Fibroblast of lung (primary cell): ENCODE data around the gene CDC6. TPM values are rescaled to one million over a fixed set of nuclear protein-coding genes. Genes with fewer than 3 reads are reported as not detected.
A peak's percentile ranks its signal among the peaks of the same experiment; 100 is the strongest.

Experiments used
- DNase-seq, 2 donors: peaks; one replicate each; pipeline versions ENCODE4 v3.0.0 to v3.0.0-alpha.2; 2010; ENCODE audit warnings: low read depth in 2 of 2
- H2AFZ ChIP-seq: 2 replicates; pipeline ENCODE4 v1.5.1; 2012; ENCODE audit warnings: low read length, control low read depth, inconsistent platforms
- H3K27ac ChIP-seq: 2 replicates; pipeline ENCODE4 v1.5.1; 2011; ENCODE audit warnings: low read length, control low read depth; ENCODE audit not compliant: insufficient read depth
- H3K27me3 ChIP-seq: 2 replicates; pipeline ENCODE4 v1.5.1; 2011; ENCODE audit warnings: mild to moderate bottlenecking, low read length; ENCODE audit not compliant: control insufficient read depth, insufficient read depth
- H3K36me3 ChIP-seq: 2 replicates; pipeline ENCODE4 v1.5.1; 2011; ENCODE audit warnings: low read length; ENCODE audit not compliant: control insufficient read depth, insufficient read depth
- H3K4me1 ChIP-seq: 2 replicates; pipeline ENCODE4 v1.5.1; 2011; ENCODE audit warnings: low read length; ENCODE audit not compliant: control insufficient read depth, insufficient read depth; ENCODE audit errors: extremely low read depth
- H3K4me2 ChIP-seq: 2 replicates; pipeline ENCODE4 v1.5.1; 2011; ENCODE audit warnings: low read length, control low read depth; ENCODE audit not compliant: insufficient read depth; ENCODE audit errors: extremely low read depth
- H3K4me3 ChIP-seq, 4 experiments: fragments of 200-600 bp in 1 of 4; sonication (generic) in 1 of 4; replicated peaks in 1 of 4; 2 replicates each; pipeline ENCODE4 v1.5.1; 2011 to 2016; ENCODE audit warnings: low read length in 4 of 4, low read depth in 3 of 4, mild to moderate bottlenecking in 3 of 4, control low read depth in 2 of 4, inconsistent platforms in 1 of 4, mixed read lengths in 1 of 4; ENCODE audit not compliant: insufficient read depth in 1 of 4; ENCODE audit errors: control extremely low read depth in 1 of 4
- H3K79me2 ChIP-seq: 2 replicates; pipeline ENCODE4 v1.5.1; 2012; ENCODE audit warnings: mild to moderate bottlenecking, low read length, inconsistent platforms; ENCODE audit not compliant: control insufficient read depth, insufficient read depth
- H3K9ac ChIP-seq: 2 replicates; pipeline ENCODE4 v1.5.1; 2011; ENCODE audit warnings: mild to moderate bottlenecking, low read length, control low read depth; ENCODE audit not compliant: insufficient read depth
- H3K9me3 ChIP-seq: 2 replicates; pipeline ENCODE4 v1.5.1; 2012; ENCODE audit warnings: low read depth, low read length; ENCODE audit not compliant: control insufficient read depth, insufficient read depth
- H4K20me1 ChIP-seq: 2 replicates; pipeline ENCODE4 v1.5.1; 2011; ENCODE audit warnings: low read length; ENCODE audit not compliant: control insufficient read depth, insufficient read depth; ENCODE audit errors: extremely low read depth
- EZH2 ChIP-seq: IDR thresholded peaks from 2 replicates; pipeline ENCODE4 v1.5.1; 2012; ENCODE audit warnings: low read length, control low read depth, mild to moderate bottlenecking; ENCODE audit errors: missing control alignments
- polyA plus RNA-seq, 2 donors: library from polyadenylated mRNA; depleted of rRNA in 1 of 2; stranded (reverse) in 1 of 2; unstranded in 1 of 2; fragments of >200 nt; gene quantifications; 2 replicates each; pipeline ENCODE4 v1.2.1, GENCODE V29; 2011 to 2012; ENCODE audit warnings: missing spikeins in 1 of 2
- total RNA-seq: library from RNA; depleted of rRNA; stranded (reverse); fragments of >200 nt; gene quantifications from 2 replicates; pipeline ENCODE4 v1.2.1, GENCODE V29; 2014
- TF ChIP-seq, protein P1 (sequence below), 2 donors: IDR thresholded peaks in 1 of 2; conservative IDR thresholded peaks in 1 of 2; 1 replicate in 1 of 2; 2 replicates in 1 of 2; pipeline ENCODE4 v1.5.1; 2011 to 2012; ENCODE audit warnings: low read length in 2 of 2, control low read depth in 1 of 2, inconsistent platforms in 1 of 2, low read depth in 1 of 2, mild to moderate bottlenecking in 1 of 2

Gene CDC6
- total and polyA plus RNA-seq, 2 donors (not counting 1 experiment from before 2014, with no cell fraction given), result 4.5 to 16.3 TPM

DNA sequence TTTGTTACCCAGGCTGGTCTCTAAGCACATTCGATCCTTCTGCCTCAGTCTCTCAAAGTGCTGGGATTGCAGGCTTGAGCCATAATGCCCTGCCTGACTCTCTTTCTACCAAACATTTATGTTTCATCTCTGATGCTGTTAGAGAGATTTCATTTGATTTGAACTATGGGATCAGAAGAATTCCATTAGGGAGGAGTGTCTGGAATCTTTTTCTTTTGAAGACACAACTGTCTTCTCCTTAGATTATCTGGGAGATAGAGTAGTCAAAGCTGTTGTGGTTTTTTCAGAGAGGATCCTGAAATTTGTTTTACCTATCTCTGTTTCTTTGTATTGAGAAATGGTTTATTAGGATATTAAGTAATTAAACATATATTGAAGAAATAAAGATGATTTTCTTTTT lies 39.2 kb upstream of the CDC6 start:
- H3K9me3 ChIP-seq, result no peaks in the 10 kb centered on the region
- H3K4me3 ChIP-seq, result no peak overlapping the region
- peaks cover 1% of the 10 kb centered on the region for H4K20me1 ChIP-seq
- peaks cover 22% of the 10 kb centered on the region for H3K79me2 ChIP-seq
- DNase-seq, result no peak
- H3K4me1 ChIP-seq, result peaks cover 11% of the 10 kb centered on the region
- H3K27me3 ChIP-seq, result no peaks in the 10 kb centered on the region
- no peak overlapping the region for H2AFZ ChIP-seq
- no peaks in the 10 kb centered on the region for H3K36me3 ChIP-seq
- no peak overlapping the region for H3K27ac ChIP-seq
- no peak overlapping the region for H3K9ac ChIP-seq
- TF ChIP-seq EZH2, result no peak
- TF ChIP-seq, protein P1, sequence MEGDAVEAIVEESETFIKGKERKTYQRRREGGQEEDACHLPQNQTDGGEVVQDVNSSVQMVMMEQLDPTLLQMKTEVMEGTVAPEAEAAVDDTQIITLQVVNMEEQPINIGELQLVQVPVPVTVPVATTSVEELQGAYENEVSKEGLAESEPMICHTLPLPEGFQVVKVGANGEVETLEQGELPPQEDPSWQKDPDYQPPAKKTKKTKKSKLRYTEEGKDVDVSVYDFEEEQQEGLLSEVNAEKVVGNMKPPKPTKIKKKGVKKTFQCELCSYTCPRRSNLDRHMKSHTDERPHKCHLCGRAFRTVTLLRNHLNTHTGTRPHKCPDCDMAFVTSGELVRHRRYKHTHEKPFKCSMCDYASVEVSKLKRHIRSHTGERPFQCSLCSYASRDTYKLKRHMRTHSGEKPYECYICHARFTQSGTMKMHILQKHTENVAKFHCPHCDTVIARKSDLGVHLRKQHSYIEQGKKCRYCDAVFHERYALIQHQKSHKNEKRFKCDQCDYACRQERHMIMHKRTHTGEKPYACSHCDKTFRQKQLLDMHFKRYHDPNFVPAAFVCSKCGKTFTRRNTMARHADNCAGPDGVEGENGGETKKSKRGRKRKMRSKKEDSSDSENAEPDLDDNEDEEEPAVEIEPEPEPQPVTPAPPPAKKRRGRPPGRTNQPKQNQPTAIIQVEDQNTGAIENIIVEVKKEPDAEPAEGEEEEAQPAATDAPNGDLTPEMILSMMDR (conservative IDR thresholded peaks at IDR 0.05 in 1 of 2, IDR thresholded peaks at IDR 0.05 in 1 of 2; ENCODE audit: low read depth in 1 of 2, low read length in 2 of 2), result no peak
- H3K4me2 ChIP-seq, result no peak overlapping the region

DNA sequence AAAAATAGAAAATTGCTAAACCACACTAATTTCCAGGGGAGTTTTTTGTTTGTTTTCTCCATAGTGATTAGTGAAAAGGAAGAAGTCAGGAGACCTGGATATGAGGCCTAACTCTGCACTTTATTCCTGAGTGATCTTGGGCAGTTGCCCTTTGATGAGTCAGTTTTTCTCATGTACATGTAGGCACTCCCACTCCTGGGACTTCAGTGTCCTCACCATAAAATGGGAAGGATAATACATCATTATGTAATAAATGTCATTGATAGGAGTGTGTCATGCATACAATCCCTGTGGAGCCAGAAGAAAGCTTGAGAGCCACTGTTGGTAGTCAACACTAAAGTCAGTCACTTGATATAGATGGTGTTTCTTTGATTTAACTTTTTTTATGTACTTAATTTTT lies 36.1 kb upstream of the CDC6 start:
- Histone ChIP-seq H4K20me1 (no peaks in the 10 kb centered on the region), H3K27ac (peak overlapping the region; percentile 46), H3K4me3 (no peak overlapping the region), H3K9ac (no peak overlapping the region), H3K36me3 (peaks cover under 1% of the 10 kb centered on the region), H3K9me3 (no peaks in the 10 kb centered on the region), H2AFZ (no peak overlapping the region), H3K27me3 (no peaks in the 10 kb centered on the region), H3K4me2 (no peak overlapping the region), H3K4me1 (peaks cover 6% of the 10 kb centered on the region), H3K79me2 (peaks cover 19% of the 10 kb centered on the region)
- no peak for TF ChIP-seq EZH2
- TF ChIP-seq, protein P1 (conservative IDR thresholded peaks at IDR 0.05 in 1 of 2, IDR thresholded peaks at IDR 0.05 in 1 of 2; ENCODE audit: low read depth in 1 of 2, low read length in 2 of 2), result no peak
- peak; percentile 77 to 89 for DNase-seq

DNA sequence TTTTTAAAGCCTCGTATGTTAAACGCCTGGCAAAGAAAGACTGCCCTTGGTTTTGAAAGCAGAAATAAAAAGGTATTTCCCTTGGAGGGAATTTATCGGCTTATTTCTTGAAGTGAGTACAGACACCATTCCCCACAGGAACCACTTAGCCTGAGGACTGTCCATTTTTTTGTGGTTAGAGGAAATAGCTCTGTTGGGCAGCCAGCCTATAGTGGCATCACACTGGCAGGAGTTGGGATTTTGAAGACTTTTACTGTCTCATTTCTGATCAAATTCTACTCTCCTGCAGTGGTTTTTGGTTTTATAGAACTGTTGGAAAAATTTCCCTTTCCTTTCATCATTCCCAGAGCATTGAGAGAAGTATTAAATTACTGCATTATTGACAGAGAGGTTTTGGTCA lies 34.1 kb upstream of the CDC6 start:
- peaks cover 6% of the 10 kb centered on the region for H3K4me1 ChIP-seq
- H3K27me3 ChIP-seq, result no peaks in the 10 kb centered on the region
- no peaks in the 10 kb centered on the region for H4K20me1 ChIP-seq
- no peak for DNase-seq
- peaks cover 17% of the 10 kb centered on the region for H3K79me2 ChIP-seq
- H3K9ac ChIP-seq, result no peak overlapping the region
- TF ChIP-seq, protein P1 (conservative IDR thresholded peaks at IDR 0.05 in 1 of 2, IDR thresholded peaks at IDR 0.05 in 1 of 2; ENCODE audit: low read depth in 1 of 2, low read length in 2 of 2), result no peak
- TF ChIP-seq EZH2, result no peak
- peaks cover 2% of the 10 kb centered on the region for H3K36me3 ChIP-seq
- no peak overlapping the region for H3K4me3 ChIP-seq
- no peak overlapping the region for H3K27ac ChIP-seq
- no peak overlapping the region for H3K4me2 ChIP-seq
- no peaks in the 10 kb centered on the region for H3K9me3 ChIP-seq
- H2AFZ ChIP-seq, result no peak overlapping the region
